HUES48 (cell line): ENCODE measurements around the gene KCNIP2.

ENCODE experiments used
- H3K27ac ChIP-seq: one replicate; pipeline ENCODE4 v1.7.0; 2013; ENCODE audit warnings: low read depth, low read length, inconsistent platforms
- H3K27me3 ChIP-seq: 2 replicates; pipeline ENCODE4 v1.6.1; 2013; ENCODE audit warnings: mild to moderate bottlenecking, low read length; ENCODE audit not compliant: control insufficient read depth, insufficient read depth
- H3K36me3 ChIP-seq: 2 replicates; pipeline ENCODE4 v1.6.1; 2013; ENCODE audit warnings: low read length; ENCODE audit not compliant: control insufficient read depth, insufficient read depth
- H3K4me1 ChIP-seq: 2 replicates; pipeline ENCODE4 v1.6.1; 2013; ENCODE audit warnings: mild to moderate bottlenecking, low read length; ENCODE audit not compliant: control insufficient read depth, insufficient read depth
- H3K4me3 ChIP-seq: 2 replicates; pipeline ENCODE4 v1.5.1; 2013; ENCODE audit warnings: mild to moderate bottlenecking, low read depth, low read length
- H3K9ac ChIP-seq: 2 replicates; pipeline ENCODE4 v1.6.1; 2013; ENCODE audit warnings: mild to moderate bottlenecking, low read depth, low read length, moderate library complexity
- H3K9me3 ChIP-seq: 2 replicates; pipeline ENCODE4 v1.6.1; 2013; ENCODE audit warnings: low read length; ENCODE audit not compliant: control insufficient read depth, insufficient read depth

KCNIP2 gene

DNA sequence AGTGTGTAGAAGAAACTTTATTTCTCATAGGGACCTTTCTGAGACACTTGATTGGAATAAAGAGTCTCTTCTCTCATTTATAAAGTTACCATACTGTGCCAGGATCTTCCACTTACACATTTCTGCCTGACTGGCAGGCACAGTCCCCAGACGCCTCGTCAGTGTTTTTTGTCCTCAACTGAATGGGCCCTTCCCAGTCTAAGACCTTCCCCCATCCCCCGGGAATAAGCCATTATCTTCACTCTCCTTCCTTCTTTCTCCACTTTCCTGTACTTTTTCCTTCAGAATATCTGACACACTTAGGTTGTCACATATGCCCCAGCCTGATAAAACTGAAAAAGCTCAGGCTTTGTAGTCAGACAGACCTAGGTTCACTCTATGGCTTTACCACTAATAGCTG, 35.3 kb upstream of the KCNIP2 start:
- Histone ChIP-seq H3K4me1 (no peaks in the 10 kb centered on the region), H3K9ac (no peak overlapping the region), H3K36me3 (no peaks in the 10 kb centered on the region), H3K27me3 (no peaks in the 10 kb centered on the region), H3K27ac (no peak overlapping the region), H3K9me3 (no peaks in the 10 kb centered on the region), H3K4me3 (no peak overlapping the region)

DNA sequence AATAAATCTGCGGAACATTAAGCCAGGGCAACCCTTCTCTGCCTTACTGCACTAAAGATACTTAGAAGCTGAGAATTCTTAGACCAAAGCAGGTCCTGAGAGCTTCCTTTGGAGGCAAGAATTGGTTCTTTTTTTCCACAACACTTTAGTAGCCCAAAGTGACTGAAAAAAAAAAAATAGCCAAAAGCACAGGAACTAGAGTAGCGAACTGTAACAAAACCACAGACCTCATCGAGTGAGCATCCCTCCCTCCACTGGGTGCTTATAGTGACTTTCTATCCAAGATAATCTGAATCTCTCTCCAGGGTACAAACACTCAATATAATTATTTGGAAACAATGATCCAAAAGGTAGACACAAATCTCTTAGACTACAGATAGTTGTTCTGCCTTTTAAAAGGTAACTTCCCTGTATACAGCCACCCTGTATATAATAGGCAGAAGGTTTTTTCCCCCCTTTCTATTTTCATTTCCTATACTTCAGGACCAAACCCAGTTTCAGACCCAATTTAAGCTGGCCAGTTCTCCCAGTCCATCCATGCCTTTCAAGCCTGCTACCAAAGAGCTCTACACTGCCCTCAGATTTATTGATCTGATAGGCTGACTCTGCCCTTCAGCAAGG, 31.6 kb upstream of the KCNIP2 start:
- Histone ChIP-seq H3K4me1 (no peaks in the 10 kb centered on the region), H3K4me3 (no peak overlapping the region), H3K27me3 (no peaks in the 10 kb centered on the region), H3K9me3 (no peaks in the 10 kb centered on the region), H3K36me3 (no peaks in the 10 kb centered on the region), H3K9ac (no peak overlapping the region), H3K27ac (no peak overlapping the region)

DNA sequence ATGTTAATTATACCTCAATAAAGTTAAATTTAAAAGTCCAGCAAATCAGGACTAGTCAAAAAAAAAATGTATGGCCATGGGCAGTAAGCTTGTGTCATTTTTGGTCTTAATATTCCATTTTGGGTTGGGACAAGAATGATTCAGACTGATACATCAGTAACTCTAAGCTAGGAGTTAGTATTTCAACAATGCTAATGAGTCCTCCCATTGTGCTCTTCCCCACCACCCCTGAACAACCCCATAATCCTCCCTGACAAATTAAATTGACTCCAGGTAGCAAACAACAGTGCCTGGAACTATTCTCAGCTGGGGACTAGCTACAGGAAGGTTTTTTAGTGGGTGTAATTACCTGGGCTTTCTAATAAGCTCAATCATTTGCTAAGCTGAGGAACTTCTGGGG, 30.7 kb upstream of the KCNIP2 start:
- Histone ChIP-seq H3K27me3 (no peaks in the 10 kb centered on the region), H3K27ac (no peak overlapping the region), H3K9ac (no peak overlapping the region), H3K36me3 (no peaks in the 10 kb centered on the region), H3K4me3 (no peak overlapping the region), H3K4me1 (no peaks in the 10 kb centered on the region), H3K9me3 (no peaks in the 10 kb centered on the region)

DNA sequence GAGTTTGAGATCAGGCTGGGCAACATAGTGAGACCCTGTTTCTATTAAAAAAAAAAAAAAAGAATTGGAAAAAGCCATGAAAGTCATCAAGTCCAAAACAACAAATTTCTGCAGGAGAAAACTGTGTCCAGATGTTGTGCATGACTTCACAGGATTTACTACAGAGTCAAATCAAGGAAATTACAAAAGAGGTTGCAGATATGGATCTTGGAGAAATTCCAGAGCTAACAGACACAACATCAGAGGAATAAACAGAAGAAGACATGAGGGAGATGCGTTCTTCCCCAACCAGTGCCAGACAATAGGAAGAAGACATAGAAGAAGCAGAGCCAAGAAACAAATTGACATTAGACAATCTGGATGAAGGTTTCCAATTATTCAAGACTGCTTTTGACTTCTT, 24.3 kb upstream of the KCNIP2 start:
- Histone ChIP-seq H3K4me3 (no peak overlapping the region), H3K36me3 (no peaks in the 10 kb centered on the region), H3K9me3 (no peaks in the 10 kb centered on the region), H3K4me1 (no peaks in the 10 kb centered on the region), H3K27me3 (no peaks in the 10 kb centered on the region), H3K27ac (no peak overlapping the region), H3K9ac (no peak overlapping the region)

DNA sequence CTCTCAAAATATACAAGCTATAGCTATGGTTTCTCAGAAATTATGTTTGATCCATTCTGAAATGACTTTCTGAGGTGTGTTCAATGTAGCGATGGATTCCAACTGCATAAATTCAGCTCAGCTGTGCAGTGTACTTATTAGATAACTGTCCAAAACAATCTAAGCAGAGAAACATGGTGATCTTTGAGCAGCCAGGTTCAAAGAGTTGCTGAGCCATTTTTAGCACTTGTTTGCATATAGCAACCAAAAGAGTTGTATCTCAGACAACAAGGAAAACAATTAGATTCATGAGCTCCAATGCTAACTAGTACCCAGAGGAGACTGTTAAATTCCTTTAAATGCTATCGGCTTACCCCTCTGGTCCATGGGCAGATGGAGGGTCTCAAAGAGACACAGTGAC, 15.9 kb upstream of the KCNIP2 start:
- no peaks in the 10 kb centered on the region for H3K36me3 ChIP-seq

DNA sequence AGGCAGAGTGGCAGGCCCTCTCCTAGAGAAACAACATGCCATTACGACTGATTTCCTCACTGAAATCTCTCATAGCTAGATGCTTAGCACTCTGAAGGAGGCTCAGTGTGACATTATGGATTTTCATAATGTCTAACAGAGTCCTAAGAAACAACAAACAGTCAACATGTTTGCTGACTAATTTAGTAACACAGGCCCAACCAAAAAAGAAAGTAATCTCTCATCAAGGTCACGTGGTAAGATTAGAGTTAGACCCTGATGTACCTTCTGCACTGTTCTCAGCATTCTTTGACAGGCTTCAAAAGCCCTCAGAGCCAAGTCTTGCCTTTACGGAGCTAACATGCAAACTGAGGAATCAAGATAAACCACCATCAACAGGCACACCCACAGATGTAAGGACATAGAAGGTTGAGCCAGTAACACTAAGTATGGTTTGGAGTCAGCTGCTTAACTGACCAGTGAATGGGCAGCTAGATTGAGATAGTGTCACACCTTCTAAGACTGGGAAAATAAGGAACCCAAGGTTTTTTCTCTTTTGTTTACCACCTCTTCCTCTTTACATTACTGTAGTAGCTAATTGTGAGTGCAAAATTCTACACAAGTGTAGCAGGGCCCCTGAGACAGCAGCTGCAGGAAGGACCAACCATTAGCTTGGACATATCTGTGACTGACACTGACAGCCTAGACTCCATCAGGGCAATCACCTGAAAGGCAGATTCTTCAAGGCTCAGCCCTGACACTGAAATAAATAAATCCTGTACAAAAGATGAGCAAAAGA, 15.3 kb upstream of the KCNIP2 start:
- no peak overlapping the region for H3K4me3 ChIP-seq
- no peaks in the 10 kb centered on the region for H3K4me1 ChIP-seq
- no peaks in the 10 kb centered on the region for H3K27me3 ChIP-seq
- H3K36me3 ChIP-seq = no peaks in the 10 kb centered on the region
- H3K27ac ChIP-seq = no peak overlapping the region
- H3K9me3 ChIP-seq = peaks cover 2% of the 10 kb centered on the region
- no peak overlapping the region for H3K9ac ChIP-seq

More for the DNA sequence above, 15.9 kb upstream of the KCNIP2 start:
- Histone ChIP-seq H3K27me3 (no peaks in the 10 kb centered on the region), H3K9ac (no peak overlapping the region), H3K4me1 (no peaks in the 10 kb centered on the region), H3K4me3 (no peak overlapping the region), H3K27ac (no peak overlapping the region), H3K9me3 (peaks cover 2% of the 10 kb centered on the region)

DNA sequence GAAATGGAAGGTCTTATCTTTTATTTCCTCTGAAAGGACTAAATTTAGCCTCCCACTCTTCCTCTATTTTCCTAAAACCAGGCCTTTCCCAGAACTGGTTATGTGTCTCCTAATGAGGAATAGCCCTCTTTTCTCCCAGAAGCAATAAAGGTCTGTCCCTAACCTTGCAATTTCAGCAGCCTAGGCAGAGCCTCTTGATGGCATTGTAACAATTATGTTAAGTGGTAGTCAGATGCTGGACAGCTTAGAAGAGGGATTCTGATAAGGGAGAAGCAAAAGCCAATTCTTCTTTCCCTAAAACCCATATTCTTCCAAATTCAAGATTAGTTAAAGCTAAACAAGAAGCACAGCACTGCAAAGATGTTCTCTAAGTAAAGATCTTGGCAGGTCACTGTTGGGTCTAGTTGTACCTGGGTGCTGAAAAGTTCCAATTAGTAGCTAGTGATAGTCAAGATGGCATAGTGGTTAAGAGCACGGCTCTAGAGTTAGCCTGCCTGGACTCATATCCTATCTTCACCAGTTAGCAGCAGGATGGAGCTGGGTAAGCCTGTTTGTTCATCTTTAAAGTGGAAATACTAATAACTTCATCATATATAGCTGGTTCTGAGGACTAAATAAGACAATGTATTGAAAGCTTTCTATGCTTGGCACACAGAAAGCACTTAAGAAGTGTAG, 14.3 kb upstream of the KCNIP2 start:
- H3K4me1 ChIP-seq = no peaks in the 10 kb centered on the region
- no peaks in the 10 kb centered on the region for H3K36me3 ChIP-seq
- H3K9ac ChIP-seq = no peak overlapping the region

DNA sequence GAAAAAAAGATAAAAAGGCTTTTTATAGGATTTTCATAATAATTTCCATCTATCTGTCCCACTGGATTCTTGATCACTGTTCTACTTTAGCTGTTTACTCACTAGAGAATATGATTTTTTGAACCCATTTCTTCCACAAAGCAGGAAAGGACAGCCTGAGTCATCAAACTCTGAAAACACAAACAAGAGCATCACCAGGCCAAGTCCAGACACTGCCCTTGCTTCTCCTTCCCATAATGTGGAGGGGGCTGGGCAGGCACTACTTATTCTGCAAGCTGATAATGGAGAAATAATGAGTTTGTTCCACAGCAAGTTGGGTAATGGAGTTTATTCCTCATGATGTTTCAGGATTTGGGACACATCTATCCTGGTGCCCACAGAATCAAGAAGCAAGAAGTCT, 13.0 kb upstream of the KCNIP2 start:
- Histone ChIP-seq H3K4me1 (no peaks in the 10 kb centered on the region), H3K27me3 (no peaks in the 10 kb centered on the region), H3K36me3 (no peaks in the 10 kb centered on the region), H3K9ac (no peak overlapping the region), H3K9me3 (peaks cover 2% of the 10 kb centered on the region), H3K27ac (no peak overlapping the region), H3K4me3 (no peak overlapping the region)

More for the DNA sequence above, 14.3 kb upstream of the KCNIP2 start:
- Histone ChIP-seq H3K4me3 (no peak overlapping the region), H3K27ac (no peak overlapping the region), H3K9me3 (peaks cover 2% of the 10 kb centered on the region), H3K27me3 (no peaks in the 10 kb centered on the region)

DNA sequence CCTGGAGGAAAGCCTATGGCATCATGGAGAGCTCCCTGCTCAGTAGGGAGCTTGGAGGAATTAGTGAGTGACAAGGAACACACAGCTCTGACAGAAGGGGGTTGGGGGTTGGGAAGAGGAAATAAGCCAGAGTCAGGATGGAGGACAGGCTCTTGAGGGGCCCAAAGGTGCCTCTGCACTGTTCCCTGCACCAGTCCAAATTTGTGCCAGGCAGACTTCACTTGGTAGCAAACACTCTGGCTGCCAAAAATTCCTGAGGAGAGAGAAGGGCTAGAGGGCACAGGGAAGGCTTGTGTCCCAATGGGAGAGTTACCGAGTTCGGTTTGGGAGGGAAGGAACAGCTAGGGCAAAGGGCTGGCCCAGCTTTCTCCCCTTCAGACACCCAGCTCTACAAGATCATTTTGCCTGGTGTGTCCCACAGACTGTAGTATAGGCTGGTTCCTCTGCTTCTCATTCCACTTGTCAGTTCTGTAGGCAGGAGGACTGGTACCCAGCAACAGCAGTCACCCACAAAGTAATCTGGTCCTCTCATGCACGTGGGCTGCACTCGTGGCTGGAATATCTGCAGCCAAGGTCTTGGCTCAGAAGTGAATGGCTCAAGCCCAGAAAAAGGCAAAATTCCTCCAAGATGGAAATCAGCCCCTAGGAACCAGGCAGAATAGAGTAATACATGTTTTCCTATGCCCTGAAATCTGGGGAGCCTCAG, 8.0 kb upstream of the KCNIP2 start:
- no peak overlapping the region for H3K27ac ChIP-seq
- no peaks in the 10 kb centered on the region for H3K36me3 ChIP-seq
- H3K9ac ChIP-seq = no peak overlapping the region
- H3K4me3 ChIP-seq = no peak overlapping the region
- H3K4me1 ChIP-seq = no peaks in the 10 kb centered on the region
- H3K9me3 ChIP-seq = no peaks in the 10 kb centered on the region
- no peaks in the 10 kb centered on the region for H3K27me3 ChIP-seq

DNA sequence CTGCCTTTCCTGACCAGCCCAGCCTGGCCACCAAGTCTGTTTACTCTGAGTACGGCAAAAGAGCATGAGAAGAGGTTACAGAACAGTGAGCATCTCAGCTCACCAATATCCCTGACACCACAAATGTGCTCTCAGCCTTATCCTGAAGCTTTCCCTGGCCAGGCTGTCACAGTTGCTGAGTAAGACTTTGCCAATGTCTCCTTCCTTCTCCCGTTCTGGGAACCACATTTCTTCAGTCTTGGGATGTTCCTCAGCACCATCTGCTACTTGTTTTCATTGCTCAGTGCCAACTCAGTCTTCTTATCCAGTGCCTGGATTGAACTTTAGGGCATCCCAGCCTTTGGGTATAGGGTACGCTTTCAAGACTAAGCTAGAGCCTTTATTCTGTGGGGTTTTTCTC, 7.1 kb upstream of the KCNIP2 start:
- no peaks in the 10 kb centered on the region for H3K27me3 ChIP-seq
- no peaks in the 10 kb centered on the region for H3K4me1 ChIP-seq
- H3K9ac ChIP-seq = no peak overlapping the region
- no peak overlapping the region for H3K27ac ChIP-seq
- H3K9me3 ChIP-seq = no peaks in the 10 kb centered on the region
- no peaks in the 10 kb centered on the region for H3K36me3 ChIP-seq
- H3K4me3 ChIP-seq = no peak overlapping the region
